MM.1S (cell line): Measurements from ENCODE around the gene TIMM23.
"Not testable (repeated sequence)": the region's sequence is repeated elsewhere in the genome, so short reads cannot be mapped to it uniquely, and the experiment has no call there.

Experiments
- DNase-seq: peaks from one replicate; pipeline ENCODE4 v3.0.0-alpha.2; 2015
- H2AFZ ChIP-seq: fragments of 300-600 bp; sonication (generic); 2 replicates; pipeline ENCODE4 v1.6.0; 2016; ENCODE audit warnings: antibody characterized with exemption, low read length
- H3F3A ChIP-seq: fragments of 300-600 bp; sonication (generic); 2 replicates; pipeline ENCODE4 v1.6.1; 2016; ENCODE audit warnings: mild to moderate bottlenecking, antibody characterized with exemption, low read length, moderate library complexity, mixed read lengths; ENCODE audit not compliant: insufficient read depth
- H3K27ac ChIP-seq: fragments of 300-600 bp; sonication (generic); 2 replicates; pipeline ENCODE4 v1.5.1; 2016; ENCODE audit warnings: mild to moderate bottlenecking, low read length
- H3K27me3 ChIP-seq: fragments of 300-600 bp; sonication (generic); replicated peaks from 2 replicates; pipeline ENCODE4 v1.6.0; 2016; ENCODE audit warnings: low read length; ENCODE audit not compliant: insufficient read depth
- H3K36me3 ChIP-seq: fragments of 300-600 bp; sonication (generic); replicated peaks from 2 replicates; pipeline ENCODE4 v1.6.1; 2016; ENCODE audit warnings: mild to moderate bottlenecking, low read length, mixed read lengths; ENCODE audit not compliant: insufficient read depth
- H3K4me1 ChIP-seq: fragments of 300-600 bp; sonication (generic); 2 replicates; pipeline ENCODE4 v1.6.1; 2016; ENCODE audit warnings: low read length, mixed read lengths
- H3K4me2 ChIP-seq: fragments of 300-600 bp; sonication (generic); 2 replicates; pipeline ENCODE4 v1.6.0; 2016; ENCODE audit warnings: low read depth, low read length
- H3K4me3 ChIP-seq: fragments of 300-600 bp; sonication (generic); 2 replicates; pipeline ENCODE4 v1.5.1; 2016; ENCODE audit warnings: low read length, mixed read lengths
- H3K79me2 ChIP-seq: fragments of 300-600 bp; sonication (generic); 2 replicates; pipeline ENCODE4 v1.6.1; 2016; ENCODE audit warnings: mixed run types, low read length, mixed read lengths
- H3K9ac ChIP-seq: fragments of 300-600 bp; sonication (generic); 2 replicates; pipeline ENCODE4 v1.6.1; 2016; ENCODE audit warnings: low read length, mixed read lengths
- H3K9me2 ChIP-seq: fragments of 300-600 bp; sonication (generic); replicated peaks from 2 replicates; pipeline ENCODE4 v1.6.1; 2016; ENCODE audit warnings: mild to moderate bottlenecking, low read length, mixed read lengths; ENCODE audit not compliant: insufficient read depth
- H3K9me3 ChIP-seq: fragments of 300-600 bp; sonication (generic); replicated peaks from 2 replicates; pipeline ENCODE4 v1.6.1; 2016; ENCODE audit warnings: mild to moderate bottlenecking, low read length, mixed read lengths; ENCODE audit not compliant: insufficient read depth
- H4K20me1 ChIP-seq: fragments of 300-600 bp; sonication (generic); 2 replicates; pipeline ENCODE4 v1.6.1; 2016; ENCODE audit warnings: mild to moderate bottlenecking, low read length, moderate library complexity, mixed read lengths; ENCODE audit not compliant: insufficient read depth
- CTCF ChIP-seq: fragments of 300-600 bp; sonication (generic); IDR thresholded peaks from 2 replicates; pipeline ENCODE4 v1.5.1; 2016; ENCODE audit warnings: antibody characterized with exemption, low read length, mixed read lengths
- EZH2 ChIP-seq: fragments of 300-600 bp; sonication (generic); optimal IDR thresholded peaks from 2 replicates; pipeline ENCODE3; 2017; ENCODE audit warnings: low read depth, mild to moderate bottlenecking, antibody characterized with exemption, low read length, mixed read lengths
- EZH2phosphoT487 ChIP-seq: fragments of 300-600 bp; sonication (generic); IDR thresholded peaks from 2 replicates; pipeline ENCODE4 v1.6.1; 2018; ENCODE audit warnings: antibody characterized with exemption, low read length

Gene TIMM23

GRCh38 chr10:45997557-45997956 is 25.3 kb downstream of the TIMM23 start:
- Histone ChIP-seq H3K9ac (no peak overlapping the region), H3K4me3 (no peak overlapping the region), H3K27me3 (no peaks in the 10 kb centered on the region), H4K20me1 (no peaks in the 10 kb centered on the region), H3K9me2 (no peaks in the 10 kb centered on the region), H3K4me1 (no peaks in the 10 kb centered on the region), H3K27ac (no peak overlapping the region), H3K79me2 (peaks cover 22% of the 10 kb centered on the region), H2AFZ (no peak overlapping the region), H3K36me3 (no peaks in the 10 kb centered on the region), H3K9me3 (no peaks in the 10 kb centered on the region), H3F3A (0 out of 2 replicates have a peak, but pooled peaks cover 5% of the 10 kb centered on the region), H3K4me2 (no peak overlapping the region)
- TF ChIP-seq EZH2phosphoT487 (no peak), CTCF (no peak), EZH2 (no peak)
- no peak for DNase-seq

GRCh38 chr10:45997994-45998763 is 25.9 kb downstream of the TIMM23 start:
- Histone ChIP-seq H3K9me3 (no peaks in the 10 kb centered on the region), H3K4me1 (no peaks in the 10 kb centered on the region), H4K20me1 (no peaks in the 10 kb centered on the region), H3K9ac (no peak overlapping the region), H3K4me2 (no peak overlapping the region), H3K36me3 (peaks cover 4% of the 10 kb centered on the region; the same call in 1 of the 2 replicates), H2AFZ (no peak overlapping the region), H3K27ac (no peak overlapping the region), H3K9me2 (no peaks in the 10 kb centered on the region), H3F3A (0 out of 2 replicates have a peak, but pooled peaks cover 5% of the 10 kb centered on the region), H3K4me3 (no peak overlapping the region), H3K27me3 (no peaks in the 10 kb centered on the region), H3K79me2 (peaks cover 26% of the 10 kb centered on the region)
- TF ChIP-seq CTCF (no peak), EZH2phosphoT487 (no peak), EZH2 (no peak)
- no peak for DNase-seq

- H2AFZ ChIP-seq, H3K36me3 ChIP-seq, H3K4me3 ChIP-seq, H3K4me1 ChIP-seq, H3K9me2 ChIP-seq, H3K9me3 ChIP-seq, H3K27ac ChIP-seq, H4K20me1 ChIP-seq, H3F3A ChIP-seq, H3K4me2 ChIP-seq, H3K27me3 ChIP-seq, DNase-seq, H3K9ac ChIP-seq: not testable (repeated sequence)
- peaks cover 31% of the 10 kb centered on the region for H3K79me2 ChIP-seq
Measured at GRCh38 chr10:45999955-46000354, 27.7 kb downstream of the TIMM23 start.

- H3K4me3 ChIP-seq = no peak overlapping the region
- no peak for DNase-seq
- H3K9me2 ChIP-seq = no peaks in the 10 kb centered on the region
- 0 out of 2 replicates have a peak, but pooled peaks cover 5% of the 10 kb centered on the region for H3F3A ChIP-seq
- no peak overlapping the region for H3K9ac ChIP-seq
- TF ChIP-seq EZH2phosphoT487 (no peak), EZH2 (no peak), CTCF (no peak)
- H3K4me2 ChIP-seq = no peak overlapping the region
- no peaks in the 10 kb centered on the region for H3K9me3 ChIP-seq
- no peak overlapping the region for H2AFZ ChIP-seq
- no peaks in the 10 kb centered on the region for H3K4me1 ChIP-seq
- peaks cover 11% of the 10 kb centered on the region for H3K36me3 ChIP-seq
- peaks cover 31% of the 10 kb centered on the region for H3K79me2 ChIP-seq
- H4K20me1 ChIP-seq = no peaks in the 10 kb centered on the region
- H3K27ac ChIP-seq = no peak overlapping the region
- H3K27me3 ChIP-seq = no peaks in the 10 kb centered on the region
Measured at GRCh38 chr10:46000538-46000937, 28.2 kb downstream of the TIMM23 start.
